Measurements from ENCODE around the gene CASQ1.

The CASQ1 gene

DNA sequence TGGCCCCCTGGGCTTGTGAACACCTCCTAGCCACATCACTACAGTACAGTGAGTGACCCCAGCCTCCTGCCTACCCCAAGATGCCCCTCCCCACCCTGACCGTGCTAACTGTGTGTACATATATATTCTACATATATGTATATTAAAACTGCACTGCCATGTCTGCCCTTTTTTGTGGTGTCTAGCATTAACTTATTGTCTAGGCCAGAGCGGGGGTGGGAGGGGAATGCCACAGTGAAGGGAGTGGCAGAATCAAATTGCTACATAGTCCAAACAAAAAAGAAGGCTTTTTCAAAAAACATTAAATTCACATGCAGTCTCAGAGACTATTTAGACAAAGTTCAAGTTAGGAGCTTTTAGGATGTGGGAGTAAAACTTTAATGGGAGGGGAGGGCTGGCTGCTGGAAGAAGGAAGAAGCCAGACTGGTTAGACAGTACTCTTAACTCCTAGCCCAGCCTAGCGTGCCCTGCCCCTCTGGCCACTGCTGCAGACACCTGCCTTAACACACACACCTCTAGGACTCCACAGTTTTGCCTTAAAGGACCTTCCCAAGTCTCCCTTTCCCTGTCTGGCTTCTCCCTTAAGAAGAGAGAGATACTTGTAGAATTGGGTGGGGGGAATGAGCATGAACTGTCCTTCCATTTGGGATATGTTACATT is 24.2 kb downstream of the CASQ1 start:
- Histone ChIP-seq H3K9me3 (ENCODE audit: control insufficient read depth, insufficient read depth, low read depth, low read length) (no peaks in the 10 kb centered on the region), H3K4me1 (ENCODE audit: control insufficient read depth, insufficient read depth, low read length) (peaks cover 18% of the 10 kb centered on the region), H3K27ac (ENCODE audit: low read depth, low read length) (no peak overlapping the region), H3K9ac (ENCODE audit: low read length) (no peak overlapping the region), H3K27me3 (ENCODE audit: control insufficient read depth, insufficient read depth, low read length) (no peaks in the 10 kb centered on the region), H3K4me3 (ENCODE audit: low read depth, low read length) (no peak overlapping the region), H3K36me3 (ENCODE audit: control insufficient read depth, insufficient read depth, low read length) (peaks cover 93% of the 10 kb centered on the region)

DNA sequence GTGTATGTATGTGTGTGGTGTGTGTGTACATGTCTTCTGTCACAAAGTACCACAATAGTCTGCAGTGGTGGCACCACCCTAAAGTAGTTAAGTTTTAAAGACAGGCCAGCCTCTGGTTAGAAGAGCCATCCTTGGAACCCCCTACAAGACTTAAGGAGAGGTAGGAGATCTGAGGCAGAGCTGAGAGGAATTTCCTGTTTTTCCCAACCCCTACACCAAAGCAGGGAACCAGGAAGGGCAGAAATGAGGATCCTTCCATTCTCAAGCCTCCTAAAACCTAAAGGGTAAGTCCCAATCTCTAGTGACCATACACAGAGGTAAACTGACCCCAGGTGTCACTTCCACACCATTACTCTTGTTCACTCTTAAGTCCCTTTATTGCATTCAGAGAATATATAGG is 25.9 kb downstream of the CASQ1 start:
- Histone ChIP-seq H3K4me1 (ENCODE audit: control insufficient read depth, insufficient read depth, low read length) (peaks cover 7% of the 10 kb centered on the region; the same call in 1 of the 2 replicates), H3K27ac (ENCODE audit: low read depth, low read length) (no peak overlapping the region), H3K9ac (ENCODE audit: low read length) (no peak overlapping the region), H3K36me3 (ENCODE audit: control insufficient read depth, insufficient read depth, low read length) (peaks cover 94% of the 10 kb centered on the region), H3K4me3 (ENCODE audit: low read depth, low read length) (no peak overlapping the region), H3K9me3 (ENCODE audit: control insufficient read depth, insufficient read depth, low read depth, low read length) (no peaks in the 10 kb centered on the region), H3K27me3 (ENCODE audit: control insufficient read depth, insufficient read depth, low read length) (no peaks in the 10 kb centered on the region)

DNA sequence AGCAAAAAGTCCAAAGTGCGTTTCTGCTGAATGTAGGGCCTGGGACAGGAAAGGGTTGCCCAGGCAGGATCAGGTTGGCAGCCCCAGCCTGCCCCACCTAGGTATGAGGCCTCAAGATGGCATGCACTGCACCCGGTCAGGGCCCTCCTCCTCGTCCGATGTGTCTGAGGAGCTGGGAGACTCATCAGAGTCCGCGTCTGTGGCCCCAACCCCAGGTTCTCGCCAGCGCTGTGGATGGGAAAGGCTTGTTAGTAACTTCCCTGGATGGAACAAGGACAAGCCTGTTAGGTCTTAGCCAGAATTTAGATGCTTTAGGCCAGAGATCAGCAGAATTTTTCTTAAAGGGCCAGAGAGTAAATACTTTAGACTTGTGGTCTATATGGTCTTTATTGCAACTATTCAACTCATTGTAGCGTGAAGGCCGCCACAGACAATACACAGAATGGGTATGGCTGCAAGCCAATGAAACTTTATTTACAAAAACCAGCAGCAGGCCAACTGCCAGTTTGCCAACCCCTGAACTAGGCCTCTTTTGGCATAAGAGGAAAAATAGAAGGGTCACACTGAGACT is 27.2 kb downstream of the CASQ1 start:
- no peak overlapping the region for H3K9ac ChIP-seq (ENCODE audit: low read length)
- H3K9me3 ChIP-seq (ENCODE audit: control insufficient read depth, insufficient read depth, low read depth, low read length): no peaks in the 10 kb centered on the region
- H3K36me3 ChIP-seq (ENCODE audit: control insufficient read depth, insufficient read depth, low read length): peaks cover 94% of the 10 kb centered on the region
- no peak overlapping the region for H3K27ac ChIP-seq (ENCODE audit: low read depth, low read length)
- peaks cover 7% of the 10 kb centered on the region; the same call in 1 of the 2 replicates for H3K4me1 ChIP-seq (ENCODE audit: control insufficient read depth, insufficient read depth, low read length)
- H3K27me3 ChIP-seq (ENCODE audit: control insufficient read depth, insufficient read depth, low read length): no peaks in the 10 kb centered on the region
- no peak overlapping the region for H3K4me3 ChIP-seq (ENCODE audit: low read depth, low read length)

DNA sequence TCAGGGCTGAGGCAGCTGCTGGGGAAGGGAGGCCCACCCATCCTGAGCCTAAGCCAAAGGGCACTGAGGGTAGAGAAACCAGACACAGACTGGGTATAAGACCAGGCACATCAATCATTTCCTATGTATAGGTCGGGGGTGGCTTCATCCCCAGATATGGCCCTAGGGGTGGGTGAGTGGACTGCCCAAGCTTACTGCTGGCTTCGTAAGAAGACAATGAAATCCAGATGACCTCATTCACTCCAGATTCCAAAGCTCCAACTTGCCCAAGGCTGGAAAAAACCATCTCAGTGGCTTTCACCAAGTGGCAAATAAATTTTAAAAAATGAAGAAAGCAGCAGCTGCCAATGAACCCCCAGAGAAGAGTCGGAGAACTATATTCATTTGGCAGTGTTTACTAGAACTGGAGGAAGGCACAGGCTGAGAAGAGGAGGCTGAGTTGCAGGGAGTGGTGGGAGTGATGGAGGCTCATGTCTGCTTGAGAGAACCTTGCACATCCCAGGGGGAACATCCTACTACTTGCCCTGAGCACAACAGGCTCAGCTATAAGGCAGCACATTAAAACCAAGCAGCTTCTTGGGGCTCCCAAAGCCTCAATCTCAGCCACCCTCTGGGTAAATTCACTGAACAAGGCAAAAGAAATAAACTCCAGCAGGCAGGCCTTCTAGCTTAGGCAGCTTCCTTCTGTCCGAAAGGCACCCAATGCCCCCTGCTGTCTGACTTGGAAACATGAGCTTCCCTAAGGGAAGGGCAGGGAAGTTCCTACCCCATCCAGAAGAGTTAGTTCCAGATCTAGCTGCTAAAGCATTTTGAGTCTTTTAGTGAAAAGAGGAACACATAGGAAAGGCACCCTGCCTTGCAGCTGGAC is 28.9 kb downstream of the CASQ1 start:
- no peak overlapping the region for H3K9ac ChIP-seq (ENCODE audit: low read length)
- H3K36me3 ChIP-seq (ENCODE audit: control insufficient read depth, insufficient read depth, low read length): peaks cover 95% of the 10 kb centered on the region
- peaks cover 7% of the 10 kb centered on the region; the same call in 1 of the 2 replicates for H3K4me1 ChIP-seq (ENCODE audit: control insufficient read depth, insufficient read depth, low read length)
- no peak overlapping the region for H3K4me3 ChIP-seq (ENCODE audit: low read depth, low read length)
- no peak overlapping the region for H3K27ac ChIP-seq (ENCODE audit: low read depth, low read length)
- H3K27me3 ChIP-seq (ENCODE audit: control insufficient read depth, insufficient read depth, low read length): no peaks in the 10 kb centered on the region
- H3K9me3 ChIP-seq (ENCODE audit: control insufficient read depth, insufficient read depth, low read depth, low read length): no peaks in the 10 kb centered on the region

DNA sequence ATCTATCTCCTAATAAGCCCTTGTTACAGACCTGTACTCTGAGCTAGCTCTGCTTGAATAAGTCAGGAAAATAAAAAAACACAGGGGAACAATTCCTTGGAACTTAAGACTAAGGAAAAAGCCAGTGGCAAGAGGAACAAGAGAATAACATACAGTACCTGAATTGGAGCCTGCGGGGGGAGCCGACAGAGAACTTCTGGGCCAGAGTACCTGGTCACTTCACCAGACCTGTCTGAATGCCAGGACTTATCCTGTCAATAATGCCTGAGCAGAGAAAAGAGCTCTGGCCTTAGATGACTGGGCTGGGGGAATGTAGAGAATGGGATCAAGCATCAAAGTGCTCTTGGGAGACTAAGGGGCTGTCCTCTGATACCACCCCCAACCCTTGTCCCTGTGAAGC is 29.9 kb downstream of the CASQ1 start:
- peaks cover 95% of the 10 kb centered on the region for H3K36me3 ChIP-seq (ENCODE audit: control insufficient read depth, insufficient read depth, low read length)
- H3K4me3 ChIP-seq (ENCODE audit: low read depth, low read length): no peak overlapping the region
- no peaks in the 10 kb centered on the region for H3K9me3 ChIP-seq (ENCODE audit: control insufficient read depth, insufficient read depth, low read depth, low read length)
- no peak overlapping the region for H3K27ac ChIP-seq (ENCODE audit: low read depth, low read length)
- H3K4me1 ChIP-seq (ENCODE audit: control insufficient read depth, insufficient read depth, low read length): peaks cover 7% of the 10 kb centered on the region; the same call in 1 of the 2 replicates
- no peak overlapping the region for H3K9ac ChIP-seq (ENCODE audit: low read length)
- H3K27me3 ChIP-seq (ENCODE audit: control insufficient read depth, insufficient read depth, low read length): no peaks in the 10 kb centered on the region

DNA sequence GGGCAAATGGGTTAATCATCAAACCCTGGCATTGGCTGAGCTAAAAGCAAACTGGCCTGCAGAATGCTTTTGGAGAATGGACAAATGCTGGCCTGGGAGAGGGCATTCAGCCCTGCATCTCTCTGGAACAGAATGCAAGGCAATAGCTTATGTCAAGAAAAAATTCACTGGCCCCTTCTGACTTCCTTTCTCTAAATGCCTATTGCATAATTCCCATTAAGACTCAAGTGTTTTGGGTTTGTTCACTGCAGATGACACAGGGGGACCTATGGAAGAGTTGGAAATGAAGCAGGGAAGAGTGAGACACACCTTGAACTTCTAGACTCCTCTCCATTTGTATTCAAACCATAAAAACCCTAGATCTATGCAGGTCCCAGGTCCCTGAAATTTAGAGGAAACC is 30.7 kb downstream of the CASQ1 start:
- Histone ChIP-seq H3K27ac (ENCODE audit: low read depth, low read length) (no peak overlapping the region), H3K36me3 (ENCODE audit: control insufficient read depth, insufficient read depth, low read length) (peaks cover 95% of the 10 kb centered on the region), H3K9ac (ENCODE audit: low read length) (no peak overlapping the region), H3K9me3 (ENCODE audit: control insufficient read depth, insufficient read depth, low read depth, low read length) (no peaks in the 10 kb centered on the region), H3K27me3 (ENCODE audit: control insufficient read depth, insufficient read depth, low read length) (no peaks in the 10 kb centered on the region), H3K4me3 (ENCODE audit: low read depth, low read length) (no peak overlapping the region), H3K4me1 (ENCODE audit: control insufficient read depth, insufficient read depth, low read length) (peaks cover 7% of the 10 kb centered on the region; the same call in 1 of the 2 replicates)

DNA sequence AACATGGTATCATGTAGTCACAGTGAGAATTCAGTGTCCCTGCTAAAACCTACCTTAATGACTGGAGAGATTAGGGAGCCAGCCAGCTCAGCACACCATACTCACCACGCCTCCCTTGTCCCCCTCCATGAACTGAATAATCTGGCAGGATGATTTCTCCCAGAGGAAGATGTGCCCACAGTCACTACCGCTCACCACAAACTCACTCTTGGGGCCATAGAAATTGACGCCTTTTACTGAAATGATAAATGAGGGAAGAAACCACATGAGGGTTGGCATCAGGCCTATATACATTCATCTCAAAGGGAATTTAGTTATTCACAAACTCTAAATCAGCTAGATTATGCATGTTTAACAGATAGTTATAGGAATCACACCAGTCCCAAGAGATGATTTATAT is 32.2 kb downstream of the CASQ1 start:
- Histone ChIP-seq H3K36me3 (ENCODE audit: control insufficient read depth, insufficient read depth, low read length) (peaks cover 98% of the 10 kb centered on the region), H3K27ac (ENCODE audit: low read depth, low read length) (no peak overlapping the region), H3K9me3 (ENCODE audit: control insufficient read depth, insufficient read depth, low read depth, low read length) (no peaks in the 10 kb centered on the region), H3K4me1 (ENCODE audit: control insufficient read depth, insufficient read depth, low read length) (peaks cover 7% of the 10 kb centered on the region; the same call in 1 of the 2 replicates), H3K27me3 (ENCODE audit: control insufficient read depth, insufficient read depth, low read length) (no peaks in the 10 kb centered on the region), H3K9ac (ENCODE audit: low read length) (no peak overlapping the region), H3K4me3 (ENCODE audit: low read depth, low read length) (no peak overlapping the region)

DNA sequence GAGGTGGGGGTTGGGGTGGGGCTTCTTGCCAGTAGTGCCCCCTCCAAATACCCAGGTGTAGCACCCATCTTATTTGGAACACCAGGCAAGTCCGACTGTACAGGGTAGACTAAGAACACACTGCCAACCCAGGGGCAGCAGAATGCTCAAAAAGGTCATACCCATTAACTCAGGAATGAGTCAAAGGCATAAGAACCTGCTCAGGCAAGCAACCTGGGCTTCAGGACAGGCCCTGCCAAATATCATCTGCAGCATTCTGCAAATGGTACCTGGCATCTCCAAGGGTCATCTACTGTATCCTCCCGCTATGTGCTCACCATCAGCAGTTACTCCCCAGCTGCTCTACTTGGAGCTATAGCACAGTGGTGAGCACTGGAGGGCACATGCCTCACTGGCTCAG is 34.2 kb downstream of the CASQ1 start:
- H3K4me1 ChIP-seq (ENCODE audit: control insufficient read depth, insufficient read depth, low read length): peaks cover 3% of the 10 kb centered on the region; the same call in 1 of the 2 replicates
- H3K36me3 ChIP-seq (ENCODE audit: control insufficient read depth, insufficient read depth, low read length): peaks cover 98% of the 10 kb centered on the region
- H3K4me3 ChIP-seq (ENCODE audit: low read depth, low read length): no peak overlapping the region
- no peaks in the 10 kb centered on the region for H3K27me3 ChIP-seq (ENCODE audit: control insufficient read depth, insufficient read depth, low read length)
- no peak overlapping the region for H3K9ac ChIP-seq (ENCODE audit: low read length)
- H3K27ac ChIP-seq (ENCODE audit: low read depth, low read length): no peak overlapping the region
- H3K9me3 ChIP-seq (ENCODE audit: control insufficient read depth, insufficient read depth, low read depth, low read length): no peaks in the 10 kb centered on the region

DNA sequence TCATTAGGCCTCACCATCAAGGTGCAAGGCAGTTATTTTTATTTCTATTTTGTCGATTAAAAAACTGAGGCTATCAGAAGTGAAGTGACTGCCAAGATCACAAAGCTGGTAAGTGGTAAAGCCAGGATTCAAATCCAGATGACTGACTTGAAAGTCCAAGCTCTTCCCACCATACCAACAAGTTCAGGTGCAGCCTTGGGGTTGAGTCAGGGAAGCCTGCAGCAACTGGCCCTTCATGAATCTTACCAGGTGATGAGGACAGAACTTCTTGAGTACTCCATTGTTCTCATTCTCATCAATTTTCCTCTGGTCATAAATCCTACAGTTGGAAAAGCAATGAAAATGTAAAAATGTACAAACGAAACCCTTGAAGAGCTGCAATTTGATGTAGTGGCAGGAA is 35.0 kb downstream of the CASQ1 start:
- no peak overlapping the region for H3K27ac ChIP-seq (ENCODE audit: low read depth, low read length)
- no peaks in the 10 kb centered on the region for H3K27me3 ChIP-seq (ENCODE audit: control insufficient read depth, insufficient read depth, low read length)
- H3K36me3 ChIP-seq (ENCODE audit: control insufficient read depth, insufficient read depth, low read length): peaks cover 97% of the 10 kb centered on the region
- no peak overlapping the region for H3K9ac ChIP-seq (ENCODE audit: low read length)
- H3K4me3 ChIP-seq (ENCODE audit: low read depth, low read length): no peak overlapping the region
- no peaks in the 10 kb centered on the region for H3K9me3 ChIP-seq (ENCODE audit: control insufficient read depth, insufficient read depth, low read depth, low read length)
- H3K4me1 ChIP-seq (ENCODE audit: control insufficient read depth, insufficient read depth, low read length): no peaks in the 10 kb centered on the region

DNA sequence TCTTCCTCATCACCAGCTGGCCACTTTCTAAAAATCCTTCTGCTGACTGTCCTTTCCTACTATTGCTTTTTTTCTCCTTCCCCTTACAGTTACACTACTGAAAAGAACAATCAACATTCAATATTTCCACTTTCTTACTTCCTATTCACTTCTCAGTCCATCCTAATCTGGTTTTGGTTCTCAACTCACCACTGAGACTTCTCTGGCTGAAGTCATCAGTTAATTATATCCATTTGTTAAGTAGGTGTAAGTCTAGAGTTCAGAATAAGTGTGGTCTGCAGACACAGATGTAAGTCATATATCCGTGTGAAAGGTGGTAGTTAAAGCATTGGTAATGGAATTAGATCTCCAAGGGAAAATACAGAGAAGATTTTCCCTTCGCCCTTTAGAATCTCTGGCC is 36.2 kb downstream of the CASQ1 start:
- H3K36me3 ChIP-seq (ENCODE audit: control insufficient read depth, insufficient read depth, low read length): peaks cover 98% of the 10 kb centered on the region
- no peak overlapping the region for H3K27ac ChIP-seq (ENCODE audit: low read depth, low read length)
- no peaks in the 10 kb centered on the region for H3K27me3 ChIP-seq (ENCODE audit: control insufficient read depth, insufficient read depth, low read length)
- H3K4me1 ChIP-seq (ENCODE audit: control insufficient read depth, insufficient read depth, low read length): no peaks in the 10 kb centered on the region
- no peak overlapping the region for H3K4me3 ChIP-seq (ENCODE audit: low read depth, low read length)
- no peak overlapping the region for H3K9ac ChIP-seq (ENCODE audit: low read length)
- H3K9me3 ChIP-seq (ENCODE audit: control insufficient read depth, insufficient read depth, low read depth, low read length): no peaks in the 10 kb centered on the region

DNA sequence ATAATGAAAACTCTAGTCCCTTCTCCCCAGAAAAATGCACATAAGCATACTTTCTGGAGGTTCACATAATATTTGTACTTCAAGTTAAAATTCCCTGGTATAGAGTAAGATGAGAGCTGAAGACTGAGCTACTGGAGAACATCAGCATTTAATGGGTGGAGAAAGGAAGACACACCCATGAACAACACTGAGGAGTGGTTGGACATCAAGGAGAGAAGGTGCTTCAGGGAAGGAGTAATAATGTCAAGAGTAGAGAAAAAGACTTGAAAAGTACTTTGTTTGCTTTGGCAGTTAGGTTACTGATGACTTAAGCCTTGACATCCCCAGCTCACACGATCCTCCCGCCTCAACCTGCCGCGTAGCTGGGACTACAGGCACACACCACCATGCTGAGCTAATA is 36.7 kb downstream of the CASQ1 start:
- Histone ChIP-seq H3K4me1 (ENCODE audit: control insufficient read depth, insufficient read depth, low read length) (no peaks in the 10 kb centered on the region), H3K9me3 (ENCODE audit: control insufficient read depth, insufficient read depth, low read depth, low read length) (no peaks in the 10 kb centered on the region), H3K36me3 (ENCODE audit: control insufficient read depth, insufficient read depth, low read length) (peaks cover 98% of the 10 kb centered on the region), H3K9ac (ENCODE audit: low read length) (no peak overlapping the region), H3K27me3 (ENCODE audit: control insufficient read depth, insufficient read depth, low read length) (no peaks in the 10 kb centered on the region), H3K27ac (ENCODE audit: low read depth, low read length) (no peak overlapping the region), H3K4me3 (ENCODE audit: low read depth, low read length) (no peak overlapping the region)
